ENCODE results near the gene NCCRP1.

Gene NCCRP1

DNA sequence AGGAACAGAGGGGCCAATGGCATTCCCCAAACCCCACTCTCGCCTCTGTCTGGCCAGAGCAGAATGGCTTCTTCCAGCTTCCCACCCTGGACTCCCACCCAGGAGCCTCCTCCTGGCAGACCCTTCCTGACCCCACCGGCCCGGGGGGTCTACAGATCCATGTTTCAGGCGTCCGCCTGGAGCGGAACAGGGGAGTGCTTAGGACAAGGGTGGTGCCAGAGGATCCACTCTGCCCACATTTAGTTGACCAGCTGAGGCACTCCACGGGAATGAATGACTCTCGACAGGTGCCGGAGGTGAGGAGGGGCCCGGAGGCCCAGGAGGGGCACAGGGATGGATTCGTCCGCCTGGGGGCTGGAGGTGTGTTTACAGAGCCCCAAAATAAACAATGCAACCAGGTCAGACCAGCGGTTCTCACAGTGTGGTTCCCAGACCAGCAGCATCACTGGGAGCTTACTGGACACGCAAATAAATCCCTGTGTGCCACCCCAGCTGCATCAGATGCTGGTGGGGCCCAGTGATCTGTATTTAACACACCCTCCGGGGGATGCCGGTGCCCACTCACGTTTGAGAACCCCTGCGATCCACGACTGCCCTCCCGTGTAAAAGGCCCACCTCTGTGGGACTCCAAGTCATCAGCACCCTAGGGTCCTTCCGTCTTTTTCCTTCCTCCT is 15.1 kb upstream of the NCCRP1 start:
- no peak for DNase-seq

DNA sequence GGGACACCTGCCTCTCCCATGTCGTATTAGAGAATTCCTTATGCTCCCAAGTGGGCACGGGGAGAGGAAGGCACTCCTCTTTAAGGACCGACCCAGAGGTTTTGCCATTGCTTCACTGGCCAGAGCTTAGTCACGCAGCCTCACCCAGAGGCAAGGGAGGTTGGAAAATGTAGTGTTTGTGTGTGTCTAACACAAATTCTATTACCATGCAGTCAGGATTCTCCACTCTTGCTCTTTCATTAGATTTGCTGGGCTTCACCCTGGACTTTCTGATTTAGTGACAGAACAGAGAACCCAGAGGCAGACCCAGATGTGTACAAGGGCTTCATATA is 14.6 kb upstream of the NCCRP1 start:
- DNase-seq: no peak

DNA sequence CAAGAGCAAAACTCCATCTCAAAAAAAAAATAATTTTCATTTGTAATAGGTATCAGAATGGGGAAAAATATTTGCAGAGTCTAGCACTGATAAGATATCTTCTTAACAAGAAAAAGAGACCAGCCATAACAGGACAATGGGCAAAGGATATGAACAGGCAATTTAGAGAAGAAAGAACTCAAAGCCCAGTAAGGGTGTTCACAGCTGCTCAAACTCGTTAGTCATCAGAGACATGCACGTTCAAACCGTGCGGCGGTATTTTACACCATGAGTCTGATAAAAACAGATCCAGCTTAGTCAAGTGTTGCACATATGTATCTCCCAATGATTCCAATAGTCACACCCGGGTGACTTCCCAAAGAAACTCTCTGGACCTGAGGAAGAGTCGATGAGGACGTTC is 13.7 kb upstream of the NCCRP1 start:
- no peak for DNase-seq

DNA sequence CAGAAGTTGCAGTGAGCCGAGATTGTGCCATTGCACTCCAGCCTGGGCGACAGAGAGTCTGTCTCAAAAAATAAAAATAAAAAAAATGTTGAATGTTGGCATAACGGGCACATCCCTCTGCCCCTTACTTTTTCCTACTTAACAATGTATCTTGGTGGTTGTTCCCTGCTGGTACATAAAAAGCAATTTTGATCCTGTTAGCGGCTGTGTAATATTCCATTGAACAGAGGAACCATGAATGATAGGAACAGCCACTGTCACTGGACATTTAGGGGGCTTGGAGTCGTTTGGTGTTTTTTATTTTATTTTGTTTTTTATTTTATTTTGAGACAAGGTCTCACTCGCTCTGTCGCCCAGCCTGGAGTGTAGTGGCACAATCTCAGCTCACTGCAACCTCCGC is 10.4 kb upstream of the NCCRP1 start:
- no peak for DNase-seq

DNA sequence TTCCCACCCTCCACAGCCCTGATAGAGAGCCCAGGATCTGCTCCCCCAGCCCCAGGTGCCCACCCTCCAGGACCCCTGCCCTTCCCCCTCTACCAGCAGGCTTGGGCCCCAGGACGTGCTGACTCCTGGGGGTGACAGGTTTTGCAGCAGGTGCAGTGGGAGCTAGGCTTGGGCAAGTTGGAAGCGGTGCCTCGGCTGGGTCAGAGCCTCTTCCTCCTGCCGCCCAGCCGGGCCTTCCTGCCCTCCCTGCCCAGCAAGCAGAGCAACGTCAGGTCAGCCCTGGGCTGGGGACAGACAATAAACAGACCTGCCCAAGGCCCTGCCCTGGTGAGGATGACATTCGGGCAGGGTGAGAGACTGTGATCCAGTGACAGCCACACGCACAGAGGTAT is 9.2 kb upstream of the NCCRP1 start:
- no peak for DNase-seq

DNA sequence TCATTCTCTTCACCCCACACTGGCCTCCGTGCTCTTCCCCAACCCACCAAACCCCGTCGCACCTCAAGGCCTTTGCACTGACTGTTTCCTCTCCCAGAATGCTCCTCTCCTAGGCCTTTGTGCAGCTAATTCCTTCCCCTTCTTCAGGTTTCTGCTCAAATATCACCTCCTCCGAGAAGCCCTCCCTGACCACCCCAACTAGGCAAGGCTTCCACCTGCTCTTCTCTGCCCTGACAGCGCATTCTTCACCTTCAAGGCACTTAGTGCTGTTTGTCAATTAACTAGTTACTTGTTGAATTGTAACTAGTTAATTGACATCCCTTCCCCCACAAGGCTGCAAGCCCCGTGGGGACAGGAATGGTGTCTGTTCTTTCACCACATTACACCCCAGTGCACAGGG is 7.8 kb upstream of the NCCRP1 start:
- no peak for DNase-seq

DNA sequence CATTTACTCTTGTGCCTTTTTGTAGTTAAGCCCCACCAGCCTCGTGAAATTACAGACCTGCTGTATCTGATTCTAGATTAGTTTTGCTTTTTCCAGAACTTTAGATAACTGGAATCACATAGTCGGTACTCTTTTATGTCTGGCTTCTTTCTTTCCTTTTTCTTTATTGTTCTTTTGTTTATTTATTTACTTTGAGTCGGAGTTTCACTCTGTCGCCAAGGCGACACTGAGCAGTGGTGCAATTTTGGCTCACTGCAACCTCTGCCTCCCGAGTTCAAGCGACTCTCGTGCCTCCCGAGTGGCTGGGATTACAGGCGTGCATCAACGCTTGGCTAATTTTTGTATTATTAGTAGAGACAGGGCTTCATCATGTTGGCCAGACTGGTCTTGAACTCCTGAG is 6.0 kb upstream of the NCCRP1 start:
- DNase-seq: no peak

DNA sequence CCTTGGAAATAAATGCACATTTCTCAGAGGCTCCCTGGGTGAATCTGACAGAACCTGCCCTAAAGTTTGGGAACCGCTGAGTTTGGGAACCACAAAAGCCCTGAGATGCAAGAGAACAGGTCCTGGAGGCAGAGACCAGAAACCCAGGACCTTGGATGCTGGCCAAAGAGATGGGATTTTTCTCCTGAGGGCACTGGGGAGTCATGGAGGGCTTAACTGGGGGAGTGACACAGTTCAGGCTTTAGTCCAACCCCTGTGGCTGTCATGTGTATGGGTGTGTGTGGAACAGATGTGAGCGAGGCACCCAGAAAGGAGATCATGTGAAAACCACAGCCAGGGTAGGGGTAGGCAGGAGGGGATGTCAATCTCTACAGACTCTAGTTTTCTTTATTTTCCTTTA is 3.9 kb upstream of the NCCRP1 start:
- DNase-seq: no peak

DNA sequence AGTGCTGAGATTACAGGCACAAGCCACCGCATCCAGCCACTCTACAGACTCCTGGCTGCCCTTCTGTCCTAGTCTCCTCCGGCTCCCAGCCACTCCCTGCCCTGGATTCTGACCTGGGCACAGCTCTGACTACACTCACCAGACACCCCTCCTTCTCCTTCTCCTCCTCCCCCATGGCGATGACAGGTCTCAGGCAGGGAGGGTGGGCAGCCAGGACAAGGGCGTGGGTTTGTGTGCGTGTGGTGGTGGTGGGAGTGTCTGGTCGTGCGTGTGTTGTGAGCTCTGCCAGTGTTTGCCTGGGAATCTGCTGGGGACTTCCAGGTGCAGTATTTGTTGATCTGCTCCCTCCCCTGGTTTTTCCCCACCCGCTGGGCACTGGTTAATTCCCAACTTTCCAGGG is 3.0 kb upstream of the NCCRP1 start:
- no peak for DNase-seq

DNA sequence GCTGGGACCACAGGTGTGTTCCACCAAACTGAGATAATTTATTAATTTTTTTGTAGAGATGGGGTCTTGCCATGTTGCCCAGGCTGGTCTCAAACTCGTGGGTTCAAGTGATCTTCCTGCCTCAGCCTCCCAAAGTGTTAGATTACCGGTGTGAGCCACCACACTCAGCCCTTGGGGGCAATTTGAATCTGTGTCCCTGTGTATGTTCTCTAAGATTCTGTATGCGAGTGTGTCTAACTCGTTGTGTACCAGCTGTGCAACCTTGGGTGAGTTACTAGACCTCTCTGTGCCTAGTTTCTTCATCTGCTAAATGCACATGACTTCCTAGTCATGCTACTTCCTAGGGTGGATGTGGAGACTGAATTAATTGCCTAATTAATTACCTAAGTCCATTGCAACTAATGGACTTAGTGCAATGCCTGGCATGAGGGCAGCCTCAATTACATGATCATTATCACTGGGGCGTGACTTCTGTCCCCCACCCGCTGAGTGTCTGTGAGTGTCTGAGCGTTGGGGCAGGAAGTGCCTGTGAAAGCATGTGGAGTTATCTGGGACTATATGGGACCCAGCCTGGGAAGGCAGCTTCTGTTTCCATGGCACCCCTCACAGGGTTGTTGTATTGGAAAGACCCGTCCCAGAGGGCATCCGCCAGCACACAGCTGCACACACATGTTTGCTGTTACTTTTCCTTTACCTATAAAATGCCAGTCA is 1.8 kb upstream of the NCCRP1 start:
- no peak for DNase-seq

DNA sequence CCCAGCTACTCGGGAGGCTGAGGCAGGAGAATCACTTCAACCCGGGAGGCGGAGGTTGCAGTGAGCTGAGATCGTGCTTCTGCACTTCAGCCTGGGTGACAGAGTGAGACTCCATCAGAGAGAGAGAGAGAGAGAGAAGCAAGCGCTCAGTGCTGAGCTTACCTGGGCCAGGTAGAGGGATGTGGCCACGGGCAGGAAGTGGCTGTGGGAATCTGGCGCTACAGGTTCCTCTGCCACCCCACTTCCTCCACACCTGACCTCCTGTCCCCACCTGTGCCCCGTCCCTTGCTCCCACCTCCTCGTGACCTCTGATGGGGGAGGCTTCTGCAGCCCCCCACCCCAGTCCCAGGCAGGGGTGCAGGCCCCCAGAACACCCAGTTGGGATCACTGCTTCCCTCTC is 1.0 kb upstream of the NCCRP1 start:
- DNase-seq: no peak

DNA sequence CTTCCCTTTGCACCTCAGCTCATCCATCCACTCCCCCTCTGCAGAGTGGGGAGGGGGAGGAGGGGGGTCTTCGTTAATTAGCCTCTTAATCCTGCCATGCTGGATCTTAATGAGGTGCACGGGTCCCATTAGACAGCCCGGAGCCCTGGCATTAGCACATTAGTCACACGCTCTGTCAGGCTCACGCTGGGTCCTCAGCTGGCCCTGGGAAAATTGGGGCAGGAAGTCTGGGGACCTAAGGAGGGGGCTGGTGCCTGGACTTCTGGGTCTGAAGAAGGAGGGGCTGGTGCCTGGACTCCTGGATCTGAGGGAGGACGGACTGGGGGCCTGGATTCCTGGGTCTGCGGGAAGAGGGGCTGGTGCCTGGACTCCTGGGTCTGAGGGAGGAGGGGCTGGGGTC is 444 bp upstream of the NCCRP1 start:
- DNase-seq: no peak

DNA sequence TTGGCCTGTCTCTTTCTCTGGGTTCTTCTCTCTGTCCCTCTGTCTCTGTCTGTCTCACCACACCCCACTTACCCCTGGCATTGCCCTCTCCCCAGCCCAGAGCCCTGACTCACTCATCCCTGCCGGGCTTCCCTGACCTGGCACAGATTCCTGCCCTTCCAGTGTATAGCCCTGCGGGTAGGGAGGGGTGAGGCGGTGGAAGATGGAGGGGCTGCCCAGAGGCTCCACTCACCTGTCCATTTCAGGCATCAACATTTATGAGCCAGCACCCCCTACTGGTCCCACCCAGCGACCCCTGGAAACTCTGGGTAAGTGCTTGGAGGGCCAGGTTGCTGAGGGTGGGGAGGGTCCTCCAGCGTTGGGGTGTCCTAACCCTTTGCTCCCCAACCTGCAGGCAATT is 1.0 kb downstream of the NCCRP1 start:
- DNase-seq: no peak

DNA sequence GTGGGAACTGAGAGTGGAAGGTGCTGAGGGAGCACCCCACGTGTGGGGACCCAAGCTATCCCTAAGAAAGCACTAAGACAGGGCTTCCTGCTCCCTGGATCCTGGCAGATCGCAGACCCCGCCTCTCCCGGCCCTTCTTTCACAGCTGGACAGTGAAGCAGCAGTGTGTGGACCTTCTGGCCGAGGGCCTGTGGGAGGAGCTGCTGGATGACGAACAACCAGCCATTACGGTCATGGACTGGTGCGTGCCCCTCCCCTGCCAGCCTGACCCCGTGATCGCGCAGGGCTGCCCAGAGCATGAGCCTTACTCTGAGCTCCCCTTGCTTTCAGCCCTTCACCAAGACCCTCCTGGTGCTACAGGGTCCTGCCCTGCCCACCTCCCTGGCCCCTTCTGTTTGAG is 2.3 kb downstream of the NCCRP1 start:
- DNase-seq: no peak

DNA sequence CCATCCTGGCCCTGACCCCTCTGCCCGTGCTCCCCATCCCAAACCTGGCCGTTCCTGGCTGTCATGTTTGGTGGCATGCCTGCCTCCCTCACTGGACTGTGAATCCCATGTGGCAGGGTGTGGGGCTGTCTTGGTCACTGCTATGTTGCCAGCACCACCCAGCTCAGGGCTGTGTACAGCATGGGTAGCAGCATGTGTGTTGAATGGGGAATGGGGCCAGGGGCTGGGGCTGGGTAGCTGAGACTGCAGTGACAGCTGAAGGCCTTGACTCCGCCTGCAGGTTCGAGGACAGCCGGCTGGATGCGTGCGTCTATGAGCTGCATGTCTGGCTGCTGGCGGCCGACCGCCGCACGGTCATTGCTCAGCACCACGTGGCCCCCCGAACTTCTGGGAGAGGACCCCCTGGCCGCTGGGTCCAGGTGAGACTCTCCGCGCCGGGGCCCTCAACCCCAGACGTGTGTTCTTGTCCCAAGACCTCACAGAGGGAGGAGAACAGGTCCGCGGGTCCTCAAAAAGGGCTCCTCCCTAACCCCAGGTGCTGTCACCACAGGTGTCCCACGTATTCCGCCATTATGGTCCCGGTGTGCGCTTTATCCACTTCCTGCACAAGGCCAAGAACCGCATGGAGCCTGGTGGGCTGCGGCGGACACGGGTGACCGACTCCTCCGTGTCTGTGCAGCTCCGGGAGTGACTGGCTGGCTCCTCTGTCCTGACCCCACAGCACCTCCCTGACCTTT is 3.5 kb downstream of the NCCRP1 start:
- DNase-seq: no peak

DNA sequence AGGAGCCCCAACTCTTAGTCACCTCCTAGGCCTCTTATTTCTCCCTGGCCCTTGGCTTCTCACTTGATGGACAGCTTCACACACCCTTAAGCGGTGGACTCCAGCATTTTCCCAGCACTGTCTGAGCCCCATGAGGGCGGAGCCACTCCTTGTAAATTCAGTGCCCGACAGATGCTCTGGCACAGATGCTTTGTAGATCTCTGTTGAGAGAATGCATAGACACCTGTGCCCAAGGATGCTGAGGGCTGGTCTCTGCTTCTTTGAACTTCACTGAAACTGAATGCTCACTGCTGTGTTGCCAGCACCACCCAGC is 4.0 kb downstream of the NCCRP1 start:
- DNase-seq: no peak

DNA sequence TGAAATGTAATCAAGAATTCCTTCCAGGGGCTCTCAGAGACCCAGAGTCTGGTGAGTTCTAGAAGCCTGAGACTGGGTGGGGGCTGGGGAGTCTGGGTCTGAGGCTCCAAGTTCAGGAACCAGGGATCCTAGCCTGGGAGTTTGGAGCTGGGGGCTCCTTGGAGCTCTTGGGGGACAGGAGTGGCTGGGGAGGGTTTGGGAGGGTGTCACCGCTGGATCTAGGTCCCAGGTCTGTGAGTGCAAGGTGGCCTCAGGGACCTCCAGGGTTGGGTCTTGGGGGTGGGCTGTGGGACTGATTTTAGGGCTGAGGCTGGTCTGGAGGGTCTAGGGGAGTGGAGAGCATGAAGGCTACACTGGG is 6.2 kb downstream of the NCCRP1 start:
- no peak for DNase-seq

DNA sequence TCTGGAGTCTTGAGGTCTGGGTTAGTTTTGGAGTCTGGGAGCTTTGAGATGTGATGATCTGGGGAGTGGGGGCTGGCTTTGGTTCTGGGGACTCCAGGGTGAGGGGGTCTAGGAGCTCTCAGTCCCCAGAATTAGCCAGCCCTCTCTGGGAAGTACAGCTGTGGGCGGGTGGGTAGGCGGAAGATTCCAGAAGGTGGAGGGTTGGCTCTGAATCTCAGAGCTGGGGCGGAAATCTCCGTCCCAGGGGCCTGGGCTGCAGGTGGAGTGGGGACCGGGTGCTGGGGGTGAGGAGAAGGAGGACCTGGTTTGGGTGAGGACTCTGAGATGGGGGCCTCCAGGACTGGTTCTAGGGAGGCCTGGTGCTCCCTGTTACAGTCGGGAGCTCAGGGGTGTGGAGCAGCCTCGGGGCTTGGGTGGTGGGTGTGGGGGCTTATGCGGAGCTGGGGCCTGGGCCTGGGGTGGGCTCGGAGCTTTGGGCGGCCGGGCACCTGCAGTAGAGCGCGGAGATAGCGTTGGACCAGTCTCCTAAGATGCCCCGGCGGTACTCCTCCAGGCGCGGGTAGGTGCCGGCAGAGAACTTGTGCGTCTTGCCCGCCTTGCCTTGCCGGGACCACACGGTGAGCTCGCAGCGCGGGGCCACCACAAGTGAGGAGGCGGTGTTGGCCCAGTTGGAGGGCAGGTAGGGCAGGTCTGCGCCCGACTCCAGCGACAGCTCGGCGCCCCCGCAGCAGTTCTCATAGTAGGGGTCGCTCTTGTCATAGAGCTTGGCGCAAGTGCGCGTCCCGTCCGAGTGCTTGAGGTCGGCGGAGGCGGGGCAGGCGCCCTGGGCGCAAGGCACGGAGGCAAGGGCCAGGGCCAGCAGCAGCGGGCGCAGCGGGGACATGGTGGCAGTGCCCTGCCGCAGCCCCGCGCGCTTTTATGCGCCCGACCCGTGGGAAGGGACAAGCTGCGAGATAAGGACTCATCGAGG is 6.9 kb downstream of the NCCRP1 start, which contains the start of gene SYCN:
TSS of gene SYCN (minus strand) at position 892 of the 970 bp plus-strand sequence. CDS start at position 883, 9 bp downstream.
- no peak for DNase-seq

DNA sequence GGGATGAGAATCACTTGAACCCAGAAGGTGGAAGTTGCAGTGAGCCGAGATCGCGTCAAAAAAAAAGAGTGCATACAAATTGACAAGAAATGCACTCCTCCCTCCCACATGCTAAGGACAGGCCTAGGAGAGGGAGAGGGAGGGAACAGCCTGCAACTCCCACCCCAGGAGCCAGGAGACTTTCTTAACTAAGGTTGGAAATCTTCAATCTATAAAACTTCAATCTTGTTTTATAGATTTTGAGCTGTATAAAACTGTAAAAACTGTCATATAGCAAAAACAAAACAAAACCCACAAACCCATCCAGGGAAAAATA is 8.6 kb downstream of the NCCRP1 start:
- no peak for DNase-seq

DNA sequence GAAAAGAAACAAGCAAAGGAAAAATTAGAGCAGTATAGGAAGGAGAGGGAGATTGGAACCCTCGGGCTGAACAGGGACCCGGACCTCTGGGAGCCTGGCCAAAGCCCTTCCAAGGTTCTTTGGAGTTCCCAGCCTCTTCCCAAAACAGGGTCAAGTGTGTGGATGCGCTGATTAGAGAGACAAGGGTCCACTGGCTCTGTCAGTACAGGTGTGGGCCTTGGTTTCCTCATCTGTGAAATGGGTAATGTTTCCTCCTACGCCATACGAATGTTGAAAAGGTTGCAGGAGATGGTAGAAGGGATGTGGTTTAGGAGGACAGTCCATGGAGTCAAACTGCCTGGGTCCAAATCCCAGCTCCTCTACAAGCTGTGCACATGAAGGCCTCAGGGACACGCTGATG is 9.4 kb downstream of the NCCRP1 start:
- no peak for DNase-seq

DNA sequence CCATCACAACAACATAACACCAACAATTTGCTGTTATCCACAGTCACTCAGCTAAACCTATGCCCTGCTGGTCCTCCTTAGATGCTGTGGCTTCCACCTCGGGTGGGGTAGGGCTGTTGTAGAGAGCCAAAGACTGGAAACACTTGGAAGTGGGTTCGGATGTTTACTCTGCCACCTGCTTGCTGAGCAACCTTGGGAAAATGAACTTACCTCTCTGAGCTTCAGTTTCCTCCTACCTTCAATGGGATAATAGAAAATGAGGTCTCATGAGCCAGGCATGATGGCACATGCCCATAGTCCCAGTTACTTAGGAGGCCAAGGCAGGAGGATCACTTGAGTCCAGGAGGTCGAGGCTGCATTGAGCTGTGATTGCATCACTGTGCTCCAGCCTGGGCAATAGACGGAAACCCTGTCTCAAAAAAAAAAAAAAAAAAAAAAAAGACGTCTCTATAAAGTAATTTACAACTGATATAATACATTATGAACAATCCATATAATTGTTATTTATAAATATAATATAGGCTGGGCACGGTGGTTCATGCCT is 10.6 kb downstream of the NCCRP1 start:
- no peak for DNase-seq

DNA sequence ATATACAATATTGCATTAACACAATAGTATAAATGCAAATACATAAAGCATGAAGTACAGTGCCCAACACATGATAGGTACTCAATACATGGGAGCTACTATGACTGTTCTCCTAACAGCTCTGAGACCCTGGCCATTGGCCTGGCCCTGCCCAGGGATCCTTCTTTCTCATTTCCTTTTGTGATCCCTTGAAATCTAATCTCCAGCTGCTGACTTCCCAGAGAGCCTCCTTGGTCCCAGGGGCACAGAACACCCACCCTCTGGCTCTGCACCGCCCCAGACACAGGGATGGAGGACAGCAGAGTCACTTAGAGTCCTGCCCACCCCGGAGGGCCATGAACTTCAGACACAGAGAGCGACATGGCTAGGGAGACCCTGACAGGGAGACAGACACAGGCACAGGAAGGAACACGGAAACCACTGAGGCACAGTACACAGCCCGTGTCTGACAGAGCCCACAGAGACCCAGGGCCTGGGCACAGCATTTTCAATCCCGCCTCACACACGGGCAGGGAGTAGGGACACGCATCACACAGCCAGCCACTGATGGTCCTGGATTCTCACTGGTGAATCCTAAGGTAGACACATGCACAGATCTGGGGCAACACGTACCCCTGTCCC is 11.5 kb downstream of the NCCRP1 start:
- DNase-seq: no peak

DNA sequence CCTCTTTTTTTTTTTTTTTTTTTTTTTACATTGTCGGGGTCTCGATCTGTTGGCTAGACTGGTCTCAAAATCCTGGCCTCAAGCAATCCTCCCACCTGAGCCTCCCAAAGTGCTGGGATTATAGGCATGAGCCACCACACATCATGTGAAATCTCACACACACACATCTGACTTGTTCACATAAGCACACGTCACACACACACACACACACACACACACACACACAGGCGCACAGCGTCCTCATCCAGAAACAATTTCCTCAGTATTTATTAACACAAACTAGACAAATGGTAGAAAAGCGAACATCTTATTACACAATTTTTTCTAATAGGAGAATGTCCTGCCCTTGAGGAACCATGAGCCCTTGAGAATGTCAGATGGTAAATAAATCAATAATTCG is 12.4 kb downstream of the NCCRP1 start:
- no peak for DNase-seq
